ENCODE results near the gene CHODL. TPM values are rescaled to one million over a fixed set of nuclear protein-coding genes. Genes with fewer than 3 reads are reported as not detected.

Gene CHODL
- total and polyA plus RNA-seq, 2 of the 4 experiments (the other 2 are of a cell fraction): under 0.01 TPM; not detected in 1

- Histone ChIP-seq H3K36me3 (ENCODE audit: control insufficient read depth, insufficient read depth, low read length) (no peaks in the 10 kb centered on the region), H3K23ac (ENCODE audit: low read depth, low read length) (no peak overlapping the region), H3K18ac (ENCODE audit: low read depth, low read length) (no peak overlapping the region), H2AK5ac (ENCODE audit: low read depth, low read length) (no peak overlapping the region), H3K9ac (ENCODE audit: low read depth, low read length) (no peak overlapping the region), H3K27me3 (ENCODE audit: control insufficient read depth, insufficient read depth, low read length) (no peaks in the 10 kb centered on the region), H3K79me1 (ENCODE audit: low read depth in 1 of 2, low read length in 2 of 2) (no peaks in the 10 kb centered on the region), H2BK15ac (ENCODE audit: low read depth, low read length) (no peak overlapping the region), H4K20me1 (ENCODE audit: insufficient read depth, low read length) (no peaks in the 10 kb centered on the region), H2AK9ac (replicated peaks; ENCODE audit: low read depth, low read length, poor library complexity) (no peak overlapping the region), H2BK120ac (ENCODE audit: low read depth, low read length) (no peak overlapping the region), H3K4me2 (ENCODE audit: low read depth, low read length) (no peak overlapping the region), H3K9me3 (ENCODE audit: control insufficient read depth, insufficient read depth, low read length) (peaks cover 8% of the 10 kb centered on the region; the same call in 1 of the 2 replicates), H3K4me3 (ENCODE audit: insufficient read depth, low read depth, low read length) (no peak overlapping the region), H2BK20ac (ENCODE audit: low read depth, low read length) (no peak overlapping the region), H3K4ac (ENCODE audit: low read depth, low read length) (no peak overlapping the region), H4K91ac (ENCODE audit: insufficient read depth, low read depth, low read length) (no peak overlapping the region), H4K5ac (ENCODE audit: low read depth, low read length) (no peak overlapping the region), H3K14ac (replicated peaks; ENCODE audit: low read depth, low read length) (no peak overlapping the region), H4K8ac (ENCODE audit: low read depth in 2 of 2, low read length in 2 of 2) (no peak overlapping the region), H2BK5ac (ENCODE audit: low read depth, low read length, poor library complexity, severe bottlenecking) (no peak overlapping the region), H2AFZ (replicated peaks; ENCODE audit: low read length, poor library complexity) (no peak overlapping the region), H3K9me1 (ENCODE audit: insufficient read depth, low read length) (no peaks in the 10 kb centered on the region), H3K4me1 (ENCODE audit: control insufficient read depth, insufficient read depth, low read length) (no peaks in the 10 kb centered on the region), H3K27ac (ENCODE audit: insufficient read depth, low read length) (no peak overlapping the region), H3K56ac (ENCODE audit: extremely low read depth, insufficient read depth, low read length) (no peak overlapping the region)
- ChIA-PET POLR2A (ENCODE audit: unreplicated experiment) (no interaction called here), CTCF (no interaction called here)
- intact Hi-C loops (cut with micrococcal nuclease) (no loop called here), in situ Hi-C loops (cut with MboI; ENCODE audit: low sequenced_read_pairs) (no loop called here), dilution Hi-C loops (cut with HindIII; ENCODE audit: low sequenced_read_pairs, unreplicated experiment) (no loop called here)
- no peak for TF ChIP-seq NFE2L2 (IDR thresholded peaks at IDR 0.05; ENCODE audit: low read depth, low read length)
- TF ChIP-seq POLR2A (IDR thresholded peaks at IDR 0.05; ENCODE audit: low read depth, low read length): no peak
- no peak for TF ChIP-seq CEBPB (IDR thresholded peaks at IDR 0.05; ENCODE audit: low read depth, low read length)
- no peak for TF ChIP-seq FOS (IDR thresholded peaks at IDR 0.05; ENCODE audit: low read depth, low read length)
- TF ChIP-seq, protein P1, sequence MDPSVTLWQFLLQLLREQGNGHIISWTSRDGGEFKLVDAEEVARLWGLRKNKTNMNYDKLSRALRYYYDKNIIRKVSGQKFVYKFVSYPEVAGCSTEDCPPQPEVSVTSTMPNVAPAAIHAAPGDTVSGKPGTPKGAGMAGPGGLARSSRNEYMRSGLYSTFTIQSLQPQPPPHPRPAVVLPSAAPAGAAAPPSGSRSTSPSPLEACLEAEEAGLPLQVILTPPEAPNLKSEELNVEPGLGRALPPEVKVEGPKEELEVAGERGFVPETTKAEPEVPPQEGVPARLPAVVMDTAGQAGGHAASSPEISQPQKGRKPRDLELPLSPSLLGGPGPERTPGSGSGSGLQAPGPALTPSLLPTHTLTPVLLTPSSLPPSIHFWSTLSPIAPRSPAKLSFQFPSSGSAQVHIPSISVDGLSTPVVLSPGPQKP (IDR thresholded peaks at IDR 0.05; ENCODE audit: borderline replicate concordance, low read depth, low read length): no peak
- TF ChIP-seq RCOR1 (IDR thresholded peaks at IDR 0.05; ENCODE audit: insufficient replicate concordance, low read length): no peak
- no peak for TF ChIP-seq CTCF (conservative IDR thresholded peaks at IDR 0.05; ENCODE audit: low read depth, low read length)
- TF ChIP-seq MXI1 (IDR thresholded peaks at IDR 0.05; ENCODE audit: borderline replicate concordance, low read depth, low read length): no peak
- TF ChIP-seq MAZ (IDR thresholded peaks at IDR 0.05; ENCODE audit: borderline replicate concordance, low read depth, low read length): no peak
- TF ChIP-seq RAD21 (IDR thresholded peaks at IDR 0.05; ENCODE audit: low read length): no peak
- TF ChIP-seq BHLHE40 (IDR thresholded peaks at IDR 0.05; ENCODE audit: low read depth, low read length): no peak
- no peak for DNase-seq
- no TSS peak for BruUV-seq (replicated peaks)
- no peak for ATAC-seq (ENCODE audit: low read depth)
- WGBS, 2 experiments (ENCODE audit: extremely low coverage in 2 of 2, insufficient read length in 1 of 2): no CpG with 5 or more reads among the region's 1 CpG
These were observed 39.7 kb upstream of the CHODL start for GRCh38 chr21:18204931-18205330.
